Fibroblast of lung (primary cell): ENCODE results near the gene DLG2. TPM values are rescaled to one million over a fixed set of nuclear protein-coding genes. Genes with fewer than 3 reads are reported as not detected.

Experiments
- DNase-seq, 2 donors: peaks; one replicate each; pipeline versions ENCODE4 v3.0.0 to v3.0.0-alpha.2; 2010; ENCODE audit warnings: low read depth in 2 of 2
- H2AFZ ChIP-seq: 2 replicates; pipeline ENCODE4 v1.5.1; 2012; ENCODE audit warnings: low read length, control low read depth, inconsistent platforms
- H3K27ac ChIP-seq: 2 replicates; pipeline ENCODE4 v1.5.1; 2011; ENCODE audit warnings: low read length, control low read depth; ENCODE audit not compliant: insufficient read depth
- H3K27me3 ChIP-seq: 2 replicates; pipeline ENCODE4 v1.5.1; 2011; ENCODE audit warnings: mild to moderate bottlenecking, low read length; ENCODE audit not compliant: control insufficient read depth, insufficient read depth
- H3K36me3 ChIP-seq: 2 replicates; pipeline ENCODE4 v1.5.1; 2011; ENCODE audit warnings: low read length; ENCODE audit not compliant: control insufficient read depth, insufficient read depth
- H3K4me1 ChIP-seq: 2 replicates; pipeline ENCODE4 v1.5.1; 2011; ENCODE audit warnings: low read length; ENCODE audit not compliant: control insufficient read depth, insufficient read depth; ENCODE audit errors: extremely low read depth
- H3K4me2 ChIP-seq: 2 replicates; pipeline ENCODE4 v1.5.1; 2011; ENCODE audit warnings: low read length, control low read depth; ENCODE audit not compliant: insufficient read depth; ENCODE audit errors: extremely low read depth
- H3K4me3 ChIP-seq, 4 experiments: fragments of 200-600 bp in 1 of 4; sonication (generic) in 1 of 4; replicated peaks in 1 of 4; 2 replicates each; pipeline ENCODE4 v1.5.1; 2011 to 2016; ENCODE audit warnings: low read length in 4 of 4, low read depth in 3 of 4, mild to moderate bottlenecking in 3 of 4, control low read depth in 2 of 4, inconsistent platforms in 1 of 4, mixed read lengths in 1 of 4; ENCODE audit not compliant: insufficient read depth in 1 of 4; ENCODE audit errors: control extremely low read depth in 1 of 4
- H3K79me2 ChIP-seq: 2 replicates; pipeline ENCODE4 v1.5.1; 2012; ENCODE audit warnings: mild to moderate bottlenecking, low read length, inconsistent platforms; ENCODE audit not compliant: control insufficient read depth, insufficient read depth
- H3K9ac ChIP-seq: 2 replicates; pipeline ENCODE4 v1.5.1; 2011; ENCODE audit warnings: mild to moderate bottlenecking, low read length, control low read depth; ENCODE audit not compliant: insufficient read depth
- H3K9me3 ChIP-seq: 2 replicates; pipeline ENCODE4 v1.5.1; 2012; ENCODE audit warnings: low read depth, low read length; ENCODE audit not compliant: control insufficient read depth, insufficient read depth
- H4K20me1 ChIP-seq: 2 replicates; pipeline ENCODE4 v1.5.1; 2011; ENCODE audit warnings: low read length; ENCODE audit not compliant: control insufficient read depth, insufficient read depth; ENCODE audit errors: extremely low read depth
- EZH2 ChIP-seq: IDR thresholded peaks from 2 replicates; pipeline ENCODE4 v1.5.1; 2012; ENCODE audit warnings: low read length, control low read depth, mild to moderate bottlenecking; ENCODE audit errors: missing control alignments
- polyA plus RNA-seq, 2 donors: library from polyadenylated mRNA; depleted of rRNA in 1 of 2; stranded (reverse) in 1 of 2; unstranded in 1 of 2; fragments of >200 nt; gene quantifications; 2 replicates each; pipeline ENCODE4 v1.2.1, GENCODE V29; 2011 to 2012; ENCODE audit warnings: missing spikeins in 1 of 2
- total RNA-seq: library from RNA; depleted of rRNA; stranded (reverse); fragments of >200 nt; gene quantifications from 2 replicates; pipeline ENCODE4 v1.2.1, GENCODE V29; 2014
- TF ChIP-seq, protein P1 (sequence below), 2 donors: IDR thresholded peaks in 1 of 2; conservative IDR thresholded peaks in 1 of 2; 1 replicate in 1 of 2; 2 replicates in 1 of 2; pipeline ENCODE4 v1.5.1; 2011 to 2012; ENCODE audit warnings: low read length in 2 of 2, control low read depth in 1 of 2, inconsistent platforms in 1 of 2, low read depth in 1 of 2, mild to moderate bottlenecking in 1 of 2

The DLG2 gene
- total and polyA plus RNA-seq, 2 donors (not counting 1 experiment from before 2014, with no cell fraction given), result 0.77 to 2.3 TPM

- Histone ChIP-seq H3K9me3 (no peaks in the 10 kb centered on the region), H3K79me2 (no peaks in the 10 kb centered on the region), H3K4me3 (no peak overlapping the region), H2AFZ (no peak overlapping the region), H3K27me3 (no peaks in the 10 kb centered on the region), H3K4me1 (no peaks in the 10 kb centered on the region), H3K4me2 (no peak overlapping the region), H3K27ac (no peak overlapping the region), H3K36me3 (no peaks in the 10 kb centered on the region), H3K9ac (no peak overlapping the region), H4K20me1 (no peaks in the 10 kb centered on the region)
- no peak for TF ChIP-seq EZH2
- TF ChIP-seq, protein P1, sequence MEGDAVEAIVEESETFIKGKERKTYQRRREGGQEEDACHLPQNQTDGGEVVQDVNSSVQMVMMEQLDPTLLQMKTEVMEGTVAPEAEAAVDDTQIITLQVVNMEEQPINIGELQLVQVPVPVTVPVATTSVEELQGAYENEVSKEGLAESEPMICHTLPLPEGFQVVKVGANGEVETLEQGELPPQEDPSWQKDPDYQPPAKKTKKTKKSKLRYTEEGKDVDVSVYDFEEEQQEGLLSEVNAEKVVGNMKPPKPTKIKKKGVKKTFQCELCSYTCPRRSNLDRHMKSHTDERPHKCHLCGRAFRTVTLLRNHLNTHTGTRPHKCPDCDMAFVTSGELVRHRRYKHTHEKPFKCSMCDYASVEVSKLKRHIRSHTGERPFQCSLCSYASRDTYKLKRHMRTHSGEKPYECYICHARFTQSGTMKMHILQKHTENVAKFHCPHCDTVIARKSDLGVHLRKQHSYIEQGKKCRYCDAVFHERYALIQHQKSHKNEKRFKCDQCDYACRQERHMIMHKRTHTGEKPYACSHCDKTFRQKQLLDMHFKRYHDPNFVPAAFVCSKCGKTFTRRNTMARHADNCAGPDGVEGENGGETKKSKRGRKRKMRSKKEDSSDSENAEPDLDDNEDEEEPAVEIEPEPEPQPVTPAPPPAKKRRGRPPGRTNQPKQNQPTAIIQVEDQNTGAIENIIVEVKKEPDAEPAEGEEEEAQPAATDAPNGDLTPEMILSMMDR (conservative IDR thresholded peaks at IDR 0.05 in 1 of 2, IDR thresholded peaks at IDR 0.05 in 1 of 2; ENCODE audit: low read depth in 1 of 2, low read length in 2 of 2), result no peak
- DNase-seq, result no peak
Measured at GRCh38 chr11:83681906-83682610, 1945.1 kb downstream of the DLG2 start.

GRCh38 chr11:83681031-83681781, 1945.9 kb downstream of the DLG2 start:
- Histone ChIP-seq H3K4me2 (peak overlapping the region; percentile 55), H2AFZ (no peak overlapping the region), H3K4me1 (no peaks in the 10 kb centered on the region), H3K4me3 (peak overlapping the region in 3 of 4 experiments; percentile 2 to 28 (median 15)), H4K20me1 (no peaks in the 10 kb centered on the region), H3K9ac (no peak overlapping the region), H3K79me2 (no peaks in the 10 kb centered on the region), H3K27me3 (no peaks in the 10 kb centered on the region), H3K27ac (no peak overlapping the region), H3K9me3 (no peaks in the 10 kb centered on the region), H3K36me3 (no peaks in the 10 kb centered on the region)
- no peak for TF ChIP-seq EZH2
- TF ChIP-seq, protein P1 (conservative IDR thresholded peaks at IDR 0.05 in 1 of 2, IDR thresholded peaks at IDR 0.05 in 1 of 2; ENCODE audit: low read depth in 1 of 2, low read length in 2 of 2), result no peak
- no peak for DNase-seq

DNA sequence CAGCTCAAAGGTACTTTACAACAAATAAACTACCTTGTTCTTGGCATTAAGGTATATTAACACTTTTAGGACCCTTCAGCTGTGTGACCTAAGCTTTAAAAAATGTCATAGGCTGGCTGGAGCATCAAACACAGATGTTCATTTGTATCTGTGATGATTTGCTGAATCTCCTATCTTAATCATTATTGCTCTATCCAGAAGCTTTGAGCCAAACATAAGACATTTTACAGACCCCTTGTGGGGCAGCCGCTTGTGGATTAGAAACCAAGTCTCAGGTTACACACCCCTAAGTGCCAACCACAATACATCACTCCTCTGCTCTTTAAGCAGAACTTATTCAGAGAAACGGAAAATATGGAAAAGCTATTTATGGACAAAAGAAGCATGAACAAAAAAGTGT, 1946.8 kb downstream of the DLG2 start:
- TF ChIP-seq, protein P1 (conservative IDR thresholded peaks at IDR 0.05 in 1 of 2, IDR thresholded peaks at IDR 0.05 in 1 of 2; ENCODE audit: low read depth in 1 of 2, low read length in 2 of 2), result no peak
- no peak for TF ChIP-seq EZH2
- Histone ChIP-seq H3K27ac (no peak overlapping the region), H3K36me3 (no peaks in the 10 kb centered on the region), H3K4me3 (no peak overlapping the region), H4K20me1 (no peaks in the 10 kb centered on the region), H3K4me2 (no peak overlapping the region), H3K79me2 (no peaks in the 10 kb centered on the region), H3K9me3 (no peaks in the 10 kb centered on the region), H2AFZ (no peak overlapping the region), H3K9ac (no peak overlapping the region), H3K4me1 (no peaks in the 10 kb centered on the region), H3K27me3 (no peaks in the 10 kb centered on the region)
- no peak for DNase-seq
